ENCODE measurements around the gene ESYT2.
A peak's percentile ranks its signal among the peaks of the same experiment; 100 is the strongest.
"Not testable (repeated sequence)": the region's sequence is repeated elsewhere in the genome, so short reads cannot be mapped to it uniquely, and the experiment has no call there.

Gene ESYT2

GRCh38 chr7:158704524-158705233 lies 124.6 kb downstream of the ESYT2 start, which contains the start of gene NCAPG2:
TSS of gene NCAPG2 (minus strand) at chr7:158704804. CDS start at chr7:158701899, 2,905 bp downstream.
- Mint-ChIP-seq H3K36me3 (peaks cover 48% of the 10 kb centered on the region), H3K27me3 (no peaks in the 10 kb centered on the region), H3K27ac (peak within 1 kb of the TSS; percentile 90), H3K9me3 (peaks cover 8% of the 10 kb centered on the region), H3K4me1 (peaks cover 48% of the 10 kb centered on the region), H3K4me3 (peak within 1 kb of the TSS; percentile 91)
- CTCF ChIA-PET = interaction anchor here (1.0 kb wide), 2 partner anchors 11 to 272 kb away, joined by 3 to 4 read pairs; no protein-coding TSS in a partner anchor
- peak; percentile 98 for DNase-seq

DNA sequence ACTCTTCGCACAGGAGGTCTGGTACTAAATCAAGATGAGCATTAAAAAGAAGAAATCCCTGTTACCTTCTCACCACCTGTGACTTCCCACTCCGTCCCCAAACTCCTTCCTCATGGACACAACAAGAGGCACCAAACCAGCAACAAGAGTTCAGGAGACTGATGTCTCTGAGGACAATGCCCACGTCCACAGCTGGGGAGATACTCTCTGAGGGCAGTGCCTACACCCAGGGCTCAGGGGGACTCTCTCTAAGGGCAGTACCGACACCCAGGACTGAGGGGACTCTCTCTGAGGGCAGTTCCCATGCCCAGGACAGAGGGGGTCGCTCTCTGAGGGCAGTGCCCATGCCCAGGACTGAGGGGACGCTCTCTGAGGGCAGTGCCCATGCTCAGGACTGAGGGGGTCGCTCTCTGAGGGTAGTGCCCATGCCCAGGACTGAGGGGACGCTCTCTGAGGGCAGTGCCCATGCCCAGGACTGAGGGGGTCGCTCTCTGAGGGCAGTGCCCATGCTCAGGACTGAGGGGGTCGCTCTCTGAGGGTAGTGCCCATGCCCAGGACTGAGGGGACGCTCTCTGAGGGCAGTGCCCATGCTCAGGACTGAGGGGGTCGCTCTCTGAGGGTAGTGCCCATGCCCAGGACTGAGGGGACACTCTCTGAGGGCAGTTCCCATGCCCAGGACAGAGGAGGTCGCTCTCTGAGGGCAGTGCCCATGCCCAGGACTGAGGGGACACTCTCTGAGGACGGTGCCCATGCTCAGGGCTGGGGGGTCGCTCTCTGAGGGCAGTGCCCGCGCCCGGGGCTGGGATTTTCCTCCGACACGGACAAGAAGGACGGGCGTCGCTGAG lies 125.4 kb downstream of the ESYT2 start:
- H3K9me3 Mint-ChIP-seq, DNase-seq, H3K27me3 Mint-ChIP-seq: not testable (repeated sequence)
- Mint-ChIP-seq H3K4me1 (peaks cover 56% of the 10 kb centered on the region), H3K36me3 (peaks cover 54% of the 10 kb centered on the region), H3K27ac (peak overlapping the region; percentile 90), H3K4me3 (peak overlapping the region; percentile 91)
- CTCF ChIA-PET = interaction anchor here (1.0 kb wide), 1 partner anchor 273 kb away, joined by 4 read pairs; no protein-coding TSS in a partner anchor

- no peak for DNase-seq
- peaks cover 5% of the 10 kb centered on the region for H3K9me3 Mint-ChIP-seq
- CTCF ChIA-PET = no interaction called here
- H3K4me3 Mint-ChIP-seq = peak overlapping the region; percentile 91
- peaks cover 62% of the 10 kb centered on the region for H3K4me1 Mint-ChIP-seq
- peak overlapping the region; percentile 88 for H3K27ac Mint-ChIP-seq
- no peaks in the 10 kb centered on the region for H3K27me3 Mint-ChIP-seq
- peaks cover 60% of the 10 kb centered on the region for H3K36me3 Mint-ChIP-seq
Observed at GRCh38 chr7:158702944-158703343, 126.4 kb downstream of the ESYT2 start.

DNA sequence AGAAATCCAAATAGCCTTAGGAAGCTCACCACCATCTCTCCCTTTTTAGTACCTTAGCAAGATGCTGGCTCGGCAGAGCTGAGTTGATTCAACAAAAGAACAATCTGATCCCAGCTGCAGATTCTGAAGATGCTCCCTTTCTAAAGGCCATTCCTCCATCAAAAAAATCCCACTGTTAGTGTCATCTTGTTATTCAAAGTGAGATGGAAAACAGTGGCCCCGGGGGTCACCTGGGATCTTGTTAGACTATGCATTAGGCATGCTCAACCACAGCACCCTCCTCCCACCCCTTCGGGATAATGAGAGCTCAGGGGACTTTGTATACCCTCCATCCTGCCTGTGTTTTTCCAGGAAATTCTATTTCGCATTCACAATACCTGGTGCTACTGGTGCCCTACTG lies 127.1 kb downstream of the ESYT2 start:
- Mint-ChIP-seq H3K27ac (no peak overlapping the region), H3K4me3 (peak overlapping the region; percentile 91), H3K27me3 (no peaks in the 10 kb centered on the region), H3K9me3 (no peaks in the 10 kb centered on the region), H3K4me1 (peaks cover 65% of the 10 kb centered on the region), H3K36me3 (peaks cover 57% of the 10 kb centered on the region)
- CTCF ChIA-PET = no interaction called here
- no peak for DNase-seq

- H3K36me3 Mint-ChIP-seq = peaks cover 66% of the 10 kb centered on the region
- peaks cover 73% of the 10 kb centered on the region for H3K4me1 Mint-ChIP-seq
- no peak overlapping the region for H3K27ac Mint-ChIP-seq
- H3K9me3 Mint-ChIP-seq = no peaks in the 10 kb centered on the region
- no peaks in the 10 kb centered on the region for H3K27me3 Mint-ChIP-seq
- no peak overlapping the region for H3K4me3 Mint-ChIP-seq
- no peak for DNase-seq
- CTCF ChIA-PET = no interaction called here
Observed at GRCh38 chr7:158700008-158700407, 129.3 kb downstream of the ESYT2 start.

DNA sequence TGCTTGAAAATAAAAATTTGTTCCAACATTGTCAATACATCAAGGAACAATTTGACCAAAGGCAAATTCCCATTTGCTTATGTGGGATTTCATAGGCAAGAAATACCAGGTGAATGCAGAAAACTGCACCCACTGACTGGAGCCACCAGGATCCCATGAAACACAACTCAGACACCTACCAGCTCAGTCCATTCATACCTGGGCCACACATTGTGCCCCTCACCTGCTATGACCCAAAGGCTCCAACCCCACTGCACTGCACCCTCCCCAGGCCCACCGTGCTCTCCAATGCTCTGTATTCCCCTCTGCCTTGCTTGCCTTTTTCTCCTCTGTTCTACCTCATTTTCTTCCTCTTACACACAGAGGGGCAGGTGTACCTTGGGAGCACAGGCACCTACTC lies 130.0 kb downstream of the ESYT2 start:
- H3K36me3 Mint-ChIP-seq = peaks cover 71% of the 10 kb centered on the region
- H3K27me3 Mint-ChIP-seq = no peaks in the 10 kb centered on the region
- peak overlapping the region; percentile 42 for H3K27ac Mint-ChIP-seq
- H3K4me3 Mint-ChIP-seq = no peak overlapping the region
- no peak for DNase-seq
- H3K9me3 Mint-ChIP-seq = no peaks in the 10 kb centered on the region
- peaks cover 78% of the 10 kb centered on the region for H3K4me1 Mint-ChIP-seq
- CTCF ChIA-PET = interaction anchor here (5.7 kb wide), 1 partner anchor 277 kb away, joined by 38 read pairs; no protein-coding TSS in a partner anchor

DNA sequence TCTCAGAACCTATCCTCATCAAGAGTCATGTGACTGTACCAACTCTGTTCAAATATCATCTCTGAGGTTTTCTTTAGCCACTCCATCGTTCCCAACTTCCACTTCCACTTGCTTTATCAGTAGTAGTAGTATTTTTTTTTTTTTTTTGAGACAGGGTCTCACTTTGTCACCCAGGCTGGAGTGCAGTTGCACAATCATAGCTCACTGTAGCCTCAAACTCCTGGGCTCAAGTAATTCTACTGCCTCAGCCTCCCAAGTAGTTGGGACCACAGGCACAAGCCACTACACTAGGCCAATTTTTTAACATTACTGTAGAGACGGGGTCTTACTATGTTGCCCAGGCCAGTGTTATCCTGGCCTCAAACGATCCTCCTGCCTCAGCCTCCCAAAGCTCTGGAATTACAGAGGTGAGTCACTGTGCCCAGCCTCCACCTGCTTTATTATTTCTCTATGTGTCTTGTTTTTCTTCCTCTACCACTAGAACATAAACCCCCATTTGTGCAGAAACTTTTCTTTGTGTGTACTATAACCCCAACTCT lies 130.6 kb downstream of the ESYT2 start:
- CTCF ChIA-PET = interaction anchor here (5.7 kb wide), 1 partner anchor 278 kb away, joined by 38 read pairs; no protein-coding TSS in a partner anchor
- Mint-ChIP-seq H3K4me1 (peaks cover 80% of the 10 kb centered on the region), H3K9me3 (no peaks in the 10 kb centered on the region), H3K36me3 (peaks cover 76% of the 10 kb centered on the region), H3K27me3 (no peaks in the 10 kb centered on the region), H3K27ac (peak overlapping the region; percentile 33), H3K4me3 (no peak overlapping the region)
- no peak for DNase-seq

- not testable (repeated sequence) for H3K27me3 Mint-ChIP-seq, DNase-seq, H3K4me3 Mint-ChIP-seq, H3K9me3 Mint-ChIP-seq
- Mint-ChIP-seq H3K27ac (peak overlapping the region; percentile 30), H3K36me3 (peaks cover 70% of the 10 kb centered on the region), H3K4me1 (peaks cover 74% of the 10 kb centered on the region)
- CTCF ChIA-PET = interaction anchor here (0.9 to 5.7 kb wide), 2 partner anchors 51 to 279 kb away, joined by 3 to 38 read pairs; no protein-coding TSS in a partner anchor
Observed at GRCh38 chr7:158697597-158697996, 131.7 kb downstream of the ESYT2 start.

DNA sequence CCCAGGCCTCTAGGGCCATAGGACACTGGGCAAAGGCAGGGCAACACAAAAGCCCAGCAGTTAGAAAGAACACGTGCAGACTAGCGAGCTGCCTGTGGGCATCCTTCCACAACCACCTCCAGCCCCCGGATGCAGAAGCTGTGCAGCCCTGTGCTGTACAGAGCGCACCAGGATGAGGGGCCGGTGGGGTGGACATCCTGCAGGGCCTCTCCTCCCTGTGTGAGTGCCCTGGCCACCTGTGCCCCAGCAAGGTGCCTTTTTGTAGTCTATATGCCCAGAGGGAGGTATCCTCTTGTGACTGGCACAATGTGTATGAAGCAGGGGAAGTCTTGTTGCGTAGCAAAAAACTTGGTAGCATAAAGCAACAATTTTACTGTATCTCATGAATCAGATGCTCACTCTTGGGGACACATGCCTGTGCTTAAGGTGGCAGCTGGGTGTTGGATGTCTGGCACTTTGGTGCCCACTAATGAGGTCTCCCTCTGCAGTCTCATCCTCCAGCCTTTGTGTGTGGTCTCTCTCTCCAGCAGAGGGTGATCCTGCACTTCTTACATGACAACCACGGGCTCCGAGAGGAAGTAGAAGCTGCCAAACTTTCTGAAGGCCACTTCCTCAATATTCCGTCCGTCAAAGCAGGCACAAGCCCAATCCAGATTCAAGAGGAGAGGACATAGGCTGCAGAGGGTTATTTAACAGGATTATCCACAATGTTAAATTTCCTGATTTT lies 133.4 kb downstream of the ESYT2 start:
- H3K36me3 Mint-ChIP-seq = peaks cover 64% of the 10 kb centered on the region
- peak overlapping the region; percentile 81 for H3K27ac Mint-ChIP-seq
- H3K27me3 Mint-ChIP-seq = no peaks in the 10 kb centered on the region
- CTCF ChIA-PET = interaction anchor here (0.6 to 5.7 kb wide), 6 partner anchors 9 to 354 kb away, joined by 3 to 38 read pairs (median 4); no protein-coding TSS in a partner anchor
- DNase-seq = peak; percentile 61
- H3K4me1 Mint-ChIP-seq = peaks cover 57% of the 10 kb centered on the region
- H3K4me3 Mint-ChIP-seq = no peak overlapping the region
- H3K9me3 Mint-ChIP-seq = no peaks in the 10 kb centered on the region

- peaks cover 63% of the 10 kb centered on the region for H3K36me3 Mint-ChIP-seq
- no peak overlapping the region for H3K4me3 Mint-ChIP-seq
- CTCF ChIA-PET = interaction anchor here (0.6 to 5.7 kb wide), 4 partner anchors 9 to 281 kb away, joined by 3 to 38 read pairs (median 4); no protein-coding TSS in a partner anchor
- H3K27me3 Mint-ChIP-seq = no peaks in the 10 kb centered on the region
- no peaks in the 10 kb centered on the region for H3K9me3 Mint-ChIP-seq
- no peak for DNase-seq
- H3K27ac Mint-ChIP-seq = no peak overlapping the region
- H3K4me1 Mint-ChIP-seq = peaks cover 51% of the 10 kb centered on the region
Observed at GRCh38 chr7:158695056-158695455, 134.3 kb downstream of the ESYT2 start.

GRCh38 chr7:158694650-158695049 lies 134.7 kb downstream of the ESYT2 start:
- no peak overlapping the region for H3K27ac Mint-ChIP-seq
- no peaks in the 10 kb centered on the region for H3K9me3 Mint-ChIP-seq
- CTCF ChIA-PET = interaction anchor here (0.7 to 5.7 kb wide), 3 partner anchors 8 to 282 kb away, joined by 3 to 38 read pairs (median 4); no protein-coding TSS in a partner anchor
- H3K4me3 Mint-ChIP-seq = no peak overlapping the region
- H3K27me3 Mint-ChIP-seq = no peaks in the 10 kb centered on the region
- H3K36me3 Mint-ChIP-seq = peaks cover 62% of the 10 kb centered on the region
- DNase-seq = no peak
- H3K4me1 Mint-ChIP-seq = peaks cover 49% of the 10 kb centered on the region

GRCh38 chr7:158689488-158689887 lies 139.8 kb downstream of the ESYT2 start:
- Mint-ChIP-seq H3K4me3 (no peak overlapping the region), H3K36me3 (peaks cover 57% of the 10 kb centered on the region), H3K4me1 (peaks cover 7% of the 10 kb centered on the region), H3K9me3 (no peaks in the 10 kb centered on the region), H3K27ac (no peak overlapping the region), H3K27me3 (no peaks in the 10 kb centered on the region)
- DNase-seq = no peak
- CTCF ChIA-PET = interaction anchor here (1.0 to 1.1 kb wide), 2 partner anchors 28 to 42 kb away, joined by 3 read pairs; no protein-coding TSS in a partner anchor

- H3K9me3 Mint-ChIP-seq = no peaks in the 10 kb centered on the region
- H3K4me1 Mint-ChIP-seq = no peaks in the 10 kb centered on the region
- H3K27ac Mint-ChIP-seq = no peak overlapping the region
- DNase-seq = no peak
- H3K4me3 Mint-ChIP-seq = no peak overlapping the region
- CTCF ChIA-PET = interaction anchor here (1.4 kb wide), 1 partner anchor 289 kb away, joined by 3 read pairs; no protein-coding TSS in a partner anchor
- H3K27me3 Mint-ChIP-seq = no peaks in the 10 kb centered on the region
- peaks cover 58% of the 10 kb centered on the region for H3K36me3 Mint-ChIP-seq
Observed at GRCh38 chr7:158687406-158687805, 141.9 kb downstream of the ESYT2 start.
